HG02870 (cell line): Measurements from ENCODE around the gene SNAPIN.

Experiments used
- ATAC-seq: cut with Tn5 transposase; IDR thresholded peaks from one replicate; pipeline ENCODE4 v1.9.1; 2021; ENCODE audit warnings: mild to moderate bottlenecking, moderate library complexity; ENCODE audit not compliant: unreplicated experiment

SNAPIN gene, protein sequence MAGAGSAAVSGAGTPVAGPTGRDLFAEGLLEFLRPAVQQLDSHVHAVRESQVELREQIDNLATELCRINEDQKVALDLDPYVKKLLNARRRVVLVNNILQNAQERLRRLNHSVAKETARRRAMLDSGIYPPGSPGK

DNA sequence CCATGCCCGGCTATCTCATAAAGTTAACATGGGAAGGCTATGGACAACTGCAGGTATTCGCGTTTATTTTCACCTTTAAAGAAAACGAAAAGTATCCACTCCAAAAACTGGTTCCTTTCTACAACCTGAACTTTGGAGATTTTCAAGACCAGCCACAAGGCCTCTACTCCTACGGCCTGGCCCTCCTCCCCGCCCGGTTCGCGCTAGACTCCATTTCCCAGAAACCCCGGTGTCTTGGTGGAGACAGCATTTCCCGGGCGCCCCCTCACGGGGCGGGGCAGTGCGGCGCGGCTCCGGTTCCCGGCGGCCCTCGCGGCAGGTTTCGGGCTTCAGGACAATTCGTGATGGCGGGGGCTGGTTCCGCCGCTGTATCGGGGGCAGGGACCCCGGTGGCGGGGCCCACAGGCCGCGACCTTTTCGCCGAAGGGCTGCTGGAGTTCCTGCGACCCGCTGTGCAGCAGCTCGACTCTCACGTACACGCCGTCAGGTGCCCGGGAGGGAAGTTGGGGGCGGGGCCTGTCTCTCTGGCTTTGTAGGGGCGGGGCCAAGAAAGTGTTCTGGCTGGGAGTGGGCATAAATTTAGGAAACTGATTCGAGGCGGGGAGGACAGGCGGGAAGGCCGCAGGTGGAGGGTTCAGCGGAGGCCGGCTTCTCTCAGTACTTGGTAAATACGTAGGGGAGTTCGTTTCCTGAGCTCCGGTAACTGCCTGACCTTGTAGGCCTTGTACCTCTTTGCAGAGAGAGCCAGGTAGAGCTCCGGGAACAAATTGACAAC, at the start of gene SNAPIN:
Gene SNAPIN (plus strand): TSS at position 304 of the 775 bp plus-strand sequence. CDS start 41 bp downstream, at position 345.
- peak; percentile 79 for ATAC-seq

DNA sequence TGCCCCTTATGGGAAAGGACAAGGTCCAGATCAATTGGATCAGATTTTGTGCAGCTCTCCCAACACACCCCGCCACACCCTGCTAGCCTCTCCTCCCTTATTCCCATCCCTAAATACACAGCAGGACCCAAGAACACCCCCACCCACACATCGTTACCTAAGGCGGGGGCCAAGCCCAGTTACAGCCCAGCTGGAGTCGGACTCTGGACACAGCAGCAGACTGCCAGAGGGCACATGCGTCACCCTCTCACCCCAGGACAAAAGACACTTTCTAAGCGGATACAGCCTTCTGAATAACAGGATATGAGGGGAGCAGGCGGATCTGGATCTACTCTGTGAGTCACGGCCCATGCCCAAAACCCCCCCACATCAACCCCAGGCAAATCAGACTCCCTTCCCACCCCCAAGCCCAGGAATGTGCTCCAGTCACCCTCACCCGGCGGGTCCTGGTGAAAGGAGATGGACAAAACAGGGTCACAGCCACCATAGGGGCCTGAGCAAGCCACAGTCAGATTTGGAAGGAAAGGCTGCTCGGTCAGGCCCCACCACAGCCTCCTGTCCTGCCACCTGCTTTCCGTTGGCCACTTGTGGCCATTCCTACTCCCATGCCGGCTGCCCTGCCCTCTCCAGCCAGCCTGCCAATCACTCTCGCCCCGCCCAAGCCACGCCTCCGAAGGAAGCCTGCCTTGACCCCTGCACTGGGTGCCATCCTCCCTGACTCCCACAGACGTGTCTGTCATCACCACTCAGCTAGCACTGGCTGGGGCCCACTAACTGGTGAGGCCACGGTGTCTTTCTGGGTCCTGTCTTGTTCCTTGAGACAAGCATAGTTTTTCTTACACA, 49.5 kb upstream of the SNAPIN start:
- ATAC-seq, result no peak

DNA sequence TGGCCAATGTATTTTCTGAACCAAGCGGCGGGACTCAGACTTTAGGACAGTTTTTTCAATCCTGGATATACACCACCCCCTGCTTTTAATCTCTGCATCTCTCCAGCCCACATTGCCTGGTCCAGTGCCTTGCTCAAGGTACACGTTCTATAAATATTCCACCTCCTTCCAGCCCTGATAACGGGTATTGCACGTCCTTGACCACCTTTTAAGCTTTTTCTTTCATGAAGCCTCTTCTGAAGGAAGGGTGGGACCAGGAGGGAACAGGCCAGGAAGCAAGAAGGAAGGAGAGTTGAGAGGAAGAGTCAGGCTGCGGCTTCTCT, 49.0 kb upstream of the SNAPIN start:
- no peak for ATAC-seq

DNA sequence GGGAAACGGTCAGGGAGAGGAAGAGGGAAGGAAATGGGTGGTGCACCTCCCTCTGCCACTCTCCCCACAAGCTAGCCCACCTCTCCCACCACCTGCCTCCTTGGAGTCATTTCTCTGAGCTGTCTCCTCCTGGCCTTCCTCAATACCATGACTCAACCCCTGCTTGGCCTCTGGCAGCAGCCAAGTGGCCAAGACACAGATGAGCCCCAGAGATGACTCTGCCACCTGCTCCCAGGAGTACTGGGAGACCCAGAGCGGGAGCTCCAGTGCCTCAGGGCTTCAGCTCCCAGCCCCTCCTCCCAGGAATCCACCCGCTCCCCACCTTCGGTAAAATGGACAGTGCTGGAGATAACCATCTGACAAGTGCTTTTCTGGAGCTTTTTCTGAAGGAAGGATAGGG, 48.2 kb upstream of the SNAPIN start:
- ATAC-seq, result no peak

DNA sequence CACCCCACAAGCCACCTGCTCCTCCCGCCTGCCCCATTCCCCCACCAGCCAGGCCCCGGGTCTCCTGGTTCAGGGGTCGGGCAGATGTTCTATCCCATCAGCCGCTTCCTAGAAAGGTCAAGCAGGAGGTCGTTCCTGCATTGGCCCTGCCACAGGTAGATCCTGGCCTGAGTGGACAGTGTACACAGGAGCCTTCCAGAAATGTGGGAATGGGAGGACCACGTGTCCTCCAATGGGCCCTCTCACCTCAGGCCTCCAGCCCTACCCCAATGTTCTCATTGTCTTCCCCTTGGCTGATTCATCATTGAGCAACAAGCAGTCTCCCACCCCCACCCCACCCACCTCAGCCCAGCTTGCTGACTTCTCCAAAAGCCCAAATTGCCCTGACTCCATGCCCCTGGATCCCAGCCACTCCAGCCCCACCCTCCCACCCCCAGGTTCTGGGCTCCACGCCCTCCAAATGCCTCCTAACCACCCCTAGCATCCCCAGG, 47.6 kb upstream of the SNAPIN start:
- no peak for ATAC-seq

DNA sequence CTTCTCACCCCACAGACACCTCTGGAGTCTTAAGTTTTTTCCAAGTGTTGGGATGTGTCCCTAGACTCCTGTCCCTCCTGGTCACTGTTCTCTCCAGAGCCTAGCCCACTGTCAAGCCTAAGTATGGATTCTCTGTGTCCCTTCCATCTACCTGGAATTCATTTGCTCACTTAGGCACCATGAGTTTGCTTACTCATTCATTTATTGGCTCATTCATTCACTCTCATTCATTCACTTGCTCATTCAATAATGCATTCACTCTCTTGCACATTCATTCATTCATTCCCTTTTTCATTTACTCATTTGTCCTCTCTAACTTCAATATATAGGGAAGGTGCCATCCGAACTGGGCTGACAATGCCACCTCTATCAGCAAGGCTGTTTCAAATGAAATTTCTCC, 47.1 kb upstream of the SNAPIN start:
- ATAC-seq, result no peak

DNA sequence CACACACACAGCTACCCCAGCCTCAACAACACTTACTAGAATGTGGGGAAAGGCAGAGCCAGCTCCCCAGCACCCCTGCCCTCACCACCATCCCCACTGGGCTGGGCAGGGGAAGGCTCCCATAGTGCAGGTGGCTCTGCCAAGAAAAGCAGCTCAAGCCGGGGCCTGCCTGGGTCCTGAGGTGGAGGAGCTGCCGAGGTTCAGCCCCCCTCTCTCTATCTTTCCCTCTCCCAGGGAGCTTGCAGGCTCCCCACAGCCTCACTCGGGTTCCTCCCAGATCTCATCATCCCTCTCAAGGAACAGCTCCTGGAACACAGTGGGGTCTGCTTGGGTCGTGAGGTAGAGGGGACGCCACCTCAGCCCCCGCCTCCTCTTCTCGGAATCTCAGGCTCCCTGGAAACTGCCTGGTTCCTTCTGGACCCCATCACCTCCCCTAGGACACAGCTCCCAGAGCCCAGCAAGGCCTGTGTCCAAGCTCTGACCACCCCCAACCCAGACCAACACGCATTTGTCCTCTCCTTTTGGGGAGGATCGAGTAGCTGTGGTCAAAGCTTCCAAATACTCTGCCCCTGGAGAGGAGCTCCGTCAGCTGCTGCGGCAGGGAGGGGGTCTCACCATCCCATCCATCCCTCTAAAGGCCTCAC, 46.3 kb upstream of the SNAPIN start:
- no peak for ATAC-seq

DNA sequence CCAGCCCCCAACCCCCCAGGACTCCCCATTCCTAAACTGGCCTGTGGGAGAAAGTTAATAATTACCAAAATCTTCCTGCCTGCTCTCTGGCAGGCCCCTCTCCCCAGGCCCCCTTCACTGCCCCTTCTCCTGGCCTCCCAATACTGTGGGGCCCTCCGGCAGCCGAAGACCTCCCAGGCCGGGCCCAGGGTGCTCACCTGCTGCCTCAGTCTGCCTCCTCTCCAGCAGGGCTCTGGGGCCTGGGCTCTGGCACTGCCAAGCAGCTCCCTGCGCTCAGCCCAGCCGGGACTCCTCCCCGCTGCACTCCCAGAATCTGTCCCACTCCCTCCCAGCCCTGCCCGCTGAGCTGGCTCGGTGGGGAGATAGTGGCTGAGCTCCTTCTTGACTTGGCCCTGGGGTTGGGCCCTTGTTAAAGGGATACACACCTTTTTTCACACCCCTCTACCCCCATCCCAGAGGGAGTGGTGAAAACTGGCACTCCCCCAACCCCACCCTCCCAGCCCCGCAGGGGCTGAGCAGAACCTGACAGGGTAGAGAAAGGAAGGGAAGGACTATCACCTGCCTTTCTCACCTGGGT, 45.7 kb upstream of the SNAPIN start, which contains the start of gene S100A16:
Gene S100A16 (minus strand): TSS at position 383 of the 577 bp plus-strand sequence. CDS start 4,986 bp downstream, outside the sequence.
- no peak for ATAC-seq

DNA sequence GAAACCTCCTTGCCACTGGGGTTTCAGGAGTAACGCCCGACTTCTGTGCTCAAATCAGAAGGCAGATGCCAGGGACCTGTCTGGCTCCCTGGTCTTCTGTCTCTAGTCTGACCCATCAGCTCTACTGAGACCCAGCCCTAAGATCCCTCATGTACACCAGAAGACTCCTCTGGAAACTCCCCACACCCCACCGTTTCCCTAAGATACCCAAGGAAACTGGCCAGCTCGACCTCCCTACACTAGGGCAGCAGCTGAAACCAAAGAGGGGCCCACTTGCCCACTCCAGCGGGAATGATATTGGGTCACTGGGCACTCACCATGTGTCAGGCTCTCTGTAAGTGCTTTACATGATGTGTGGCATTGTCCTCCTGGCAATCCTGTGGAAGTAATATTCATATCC, 45.1 kb upstream of the SNAPIN start:
- ATAC-seq, result no peak

DNA sequence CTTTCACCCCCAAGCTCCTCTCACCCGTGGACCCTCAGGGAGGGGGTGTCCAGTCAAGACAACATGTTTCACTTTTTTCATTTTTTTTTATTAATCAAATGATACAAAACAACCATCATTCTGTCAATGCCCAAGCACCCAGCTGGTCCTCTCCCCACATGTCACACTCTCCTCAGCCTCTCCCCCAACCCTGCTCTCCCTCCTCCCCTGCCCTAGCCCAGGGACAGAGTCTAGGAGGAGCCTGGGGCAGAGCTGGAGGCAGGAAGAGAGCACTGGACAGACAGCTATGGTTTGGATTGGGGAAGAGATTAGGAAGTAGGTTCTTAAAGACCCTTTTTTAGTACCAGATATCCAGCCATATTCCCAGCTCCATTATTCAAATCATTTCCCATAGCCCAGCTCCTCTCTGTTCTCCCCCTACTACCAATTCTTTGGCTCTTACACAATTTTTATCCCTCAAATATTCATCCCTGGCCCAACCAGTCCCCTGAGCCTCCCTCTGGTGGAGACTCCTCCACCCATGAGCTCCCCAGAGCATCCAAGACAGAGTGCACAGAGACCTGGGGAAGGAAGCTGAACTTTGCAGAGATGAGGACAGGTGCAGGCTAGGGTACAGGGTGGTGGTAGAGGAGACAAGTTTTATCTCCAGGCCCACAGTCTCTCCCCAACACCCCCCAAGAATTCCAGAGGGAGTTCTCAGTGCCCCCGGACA, 44.2 kb upstream of the SNAPIN start:
- ATAC-seq, result no peak

DNA sequence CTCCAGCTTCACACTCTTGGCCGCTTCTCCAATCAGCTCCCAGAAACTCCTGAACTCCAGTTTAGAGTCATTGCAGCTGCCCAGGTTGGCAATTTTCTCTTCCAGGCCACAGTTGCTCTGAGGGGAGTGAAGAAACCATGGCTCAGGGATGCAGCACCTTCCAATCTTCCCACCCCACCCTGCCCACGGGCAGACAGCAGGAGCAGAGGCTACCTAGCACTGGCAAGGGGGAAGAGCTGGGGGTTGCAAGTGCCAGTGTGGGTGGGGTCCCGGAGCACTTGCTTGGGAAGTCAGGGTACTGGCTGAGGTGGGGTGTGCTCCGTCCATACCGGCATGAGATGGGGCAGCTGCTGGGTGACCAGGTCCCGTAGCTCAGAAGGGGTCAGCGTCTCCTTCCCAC, 43.6 kb upstream of the SNAPIN start:
- no peak for ATAC-seq

DNA sequence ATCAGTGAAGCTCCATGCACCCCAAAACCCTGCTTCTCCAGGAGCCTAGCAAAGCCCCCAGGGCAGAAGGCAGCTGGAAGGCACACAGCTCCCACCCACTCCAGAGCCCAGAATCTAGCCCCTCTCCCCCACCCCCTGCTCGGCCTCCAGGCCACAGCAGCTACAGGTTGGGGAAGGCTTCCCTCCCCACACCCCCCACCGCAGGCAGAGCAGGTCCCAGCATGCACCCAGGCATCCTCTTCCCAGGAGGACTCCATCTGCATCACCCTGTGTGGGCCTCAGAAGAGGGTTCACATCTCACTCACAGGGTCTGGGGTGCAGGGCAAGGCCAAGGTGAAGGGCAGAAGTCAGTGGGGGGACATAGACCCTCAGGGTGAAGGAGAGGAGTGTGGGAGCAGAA, 43.1 kb upstream of the SNAPIN start:
- no peak for ATAC-seq

DNA sequence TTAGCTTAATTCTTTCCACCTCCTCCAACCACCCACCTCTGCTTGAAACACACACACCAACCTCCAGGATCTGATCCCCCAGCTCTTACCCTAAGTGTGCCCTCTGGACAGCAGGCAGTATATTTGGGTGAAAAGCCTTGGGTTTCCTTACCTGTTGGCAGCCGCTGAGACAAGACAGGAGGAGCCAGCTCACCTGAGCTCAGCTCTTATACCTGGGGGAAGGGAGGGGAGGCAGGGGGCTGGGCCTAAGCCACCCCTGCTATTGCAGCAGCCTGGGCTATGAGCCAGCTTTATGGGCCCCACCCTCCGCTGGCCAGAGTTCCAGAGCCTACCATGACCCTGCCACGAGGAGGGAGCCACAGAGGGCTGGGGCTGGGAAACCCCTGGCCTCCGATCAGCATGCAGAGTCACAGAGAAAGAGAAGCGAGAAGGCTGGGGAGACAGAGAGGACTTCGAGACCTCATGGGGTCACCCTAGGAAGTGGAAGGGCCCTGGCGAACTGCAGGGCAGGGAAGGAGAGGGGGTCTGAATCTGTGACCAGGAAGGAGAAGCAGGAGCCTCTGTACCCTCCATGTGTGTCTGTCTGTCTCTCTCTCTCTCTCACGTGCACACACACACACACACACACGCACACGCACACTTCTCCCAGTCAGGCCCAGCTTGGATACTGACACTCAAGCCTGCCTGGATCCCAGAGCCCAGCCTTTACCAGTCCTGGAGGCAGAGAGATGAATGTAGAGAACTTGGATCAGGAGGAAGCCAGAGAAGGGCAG, 42.2 kb upstream of the SNAPIN start, which contains the start of gene S100A14:
Gene S100A14 (minus strand): TSS at position 182 of the 773 bp plus-strand sequence. CDS start 467 bp downstream, outside the sequence.
- ATAC-seq, result no peak

DNA sequence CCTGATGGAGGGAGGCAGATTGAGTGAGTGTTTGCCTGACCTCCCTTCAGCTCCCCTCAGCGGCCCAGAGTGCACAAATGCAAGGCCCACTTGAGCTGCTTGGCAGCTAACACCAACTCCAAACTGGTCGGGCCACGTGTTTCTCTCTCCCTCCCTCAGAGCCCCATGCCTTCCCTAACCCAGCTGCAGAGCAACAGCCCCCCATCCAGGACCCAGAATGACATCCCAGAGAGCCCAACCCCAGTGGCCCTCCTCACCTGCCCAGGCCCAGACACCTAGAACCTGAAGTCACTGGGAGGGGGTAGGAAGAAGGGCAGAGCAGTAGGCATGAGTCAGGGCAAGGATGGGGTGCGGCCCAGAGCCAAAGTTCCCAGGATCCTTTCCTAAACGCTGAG, 41.6 kb upstream of the SNAPIN start:
- ATAC-seq, result no peak

DNA sequence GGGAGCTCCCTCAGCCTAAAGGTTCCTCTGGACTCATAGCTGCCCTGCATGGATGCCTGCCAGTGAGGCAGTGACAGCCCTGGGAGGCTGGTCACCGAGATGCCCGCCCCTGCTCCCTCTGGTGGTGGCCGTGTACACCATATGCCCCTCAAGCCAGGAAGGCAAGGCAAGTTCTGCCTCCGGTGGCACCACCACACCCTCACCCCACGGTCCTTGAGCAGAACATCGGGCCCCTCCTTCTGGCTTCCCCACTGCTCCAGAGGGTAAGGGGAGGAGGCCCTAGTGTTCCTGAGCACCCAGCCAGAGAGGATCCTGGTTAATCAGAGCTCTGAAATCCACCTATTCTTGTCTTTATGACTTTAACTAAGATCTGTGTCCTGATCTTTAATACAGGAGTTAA, 40.8 kb upstream of the SNAPIN start:
- no peak for ATAC-seq

DNA sequence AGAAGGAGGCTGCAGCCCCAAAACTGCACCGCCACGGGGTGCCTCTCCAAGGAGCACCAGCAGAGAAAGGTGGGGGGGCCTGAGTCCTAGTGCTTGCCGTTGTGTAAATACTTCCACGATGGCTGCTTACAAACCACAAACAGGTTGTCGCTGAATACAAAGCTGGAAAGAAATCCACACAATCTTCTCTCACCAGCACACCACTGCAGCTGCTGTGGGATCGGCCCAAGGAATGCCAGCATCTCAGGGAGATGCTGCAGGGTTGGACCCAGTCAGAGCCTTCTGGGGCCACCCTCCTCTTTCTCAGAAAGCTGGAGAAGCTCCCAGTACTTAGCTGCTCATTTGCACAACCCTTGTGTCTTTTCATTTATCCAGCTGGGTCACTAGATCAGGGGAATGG, 39.3 kb upstream of the SNAPIN start:
- no peak for ATAC-seq

DNA sequence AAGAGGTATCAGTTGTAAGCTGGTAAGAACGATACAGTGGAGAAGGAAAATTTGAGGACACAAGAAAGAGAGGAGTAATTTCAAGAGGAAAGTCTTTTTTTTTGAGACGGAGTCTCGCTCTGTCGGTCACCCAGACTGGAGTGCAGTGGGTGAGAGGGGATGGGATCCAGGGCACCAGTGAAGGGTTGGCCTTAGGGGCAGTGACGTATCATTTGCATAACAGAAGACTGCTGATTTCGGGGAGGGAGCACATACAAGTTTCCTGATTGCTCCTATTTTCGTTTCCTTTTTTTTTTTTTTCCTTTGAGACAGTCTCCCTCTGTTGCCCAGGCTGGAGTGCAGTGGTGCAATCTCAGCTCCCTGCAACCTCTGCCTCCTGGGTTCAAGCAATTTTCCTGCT, 35.4 kb upstream of the SNAPIN start:
- no peak for ATAC-seq

DNA sequence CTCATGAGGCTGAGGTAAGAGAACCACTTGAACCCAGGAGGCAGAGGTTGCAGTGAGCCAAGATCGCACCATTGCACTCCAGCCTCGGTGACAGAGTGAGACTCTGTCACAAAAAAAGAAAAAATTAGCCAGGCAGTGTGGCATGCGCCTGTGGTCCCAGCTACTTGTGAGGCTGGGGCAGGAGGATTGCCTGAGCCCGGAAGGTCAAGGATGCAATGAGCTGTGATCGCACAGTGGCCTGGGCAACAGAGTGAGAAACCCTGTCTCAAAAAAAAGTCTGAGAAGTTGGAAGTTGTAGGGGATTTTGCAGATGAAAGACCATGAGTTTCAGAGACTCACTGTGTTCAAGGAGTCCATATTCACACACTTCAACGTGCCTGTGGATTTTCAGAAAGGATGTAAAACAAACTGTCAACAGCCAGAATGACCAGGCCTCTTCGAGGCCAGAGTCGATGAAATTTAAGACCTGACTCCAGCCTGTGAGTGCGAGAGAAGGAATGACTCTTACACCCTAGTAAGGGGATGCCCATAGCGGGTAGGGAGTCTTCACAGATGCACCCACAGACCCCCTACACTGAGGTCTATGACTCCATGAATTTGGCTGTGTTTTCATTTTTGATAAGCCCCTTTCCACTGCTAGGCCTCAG, 33.4 kb upstream of the SNAPIN start:
- no peak for ATAC-seq

DNA sequence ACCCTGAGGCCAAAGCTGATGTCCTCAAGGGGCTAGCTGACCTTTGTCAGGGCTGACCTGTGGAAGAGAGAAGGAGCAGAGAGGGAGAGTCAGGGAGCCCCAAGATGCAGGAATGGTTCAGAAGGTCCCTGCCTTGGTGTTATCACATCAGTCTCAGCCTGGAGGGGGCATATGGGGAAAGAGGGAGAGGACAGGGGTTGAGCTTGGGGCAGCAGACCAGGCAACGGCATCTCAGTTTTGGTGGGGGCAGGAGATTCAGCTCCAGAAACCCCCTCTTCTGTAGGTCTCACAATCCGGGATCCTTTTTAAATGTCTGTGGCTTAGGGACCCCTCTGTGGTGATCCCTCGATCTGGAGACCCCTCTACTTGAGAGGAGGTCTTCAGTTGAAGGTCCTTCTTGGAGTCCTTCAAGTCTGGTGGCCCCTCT, 32.0 kb upstream of the SNAPIN start:
- ATAC-seq, result no peak
